Measurements from ENCODE around the gene PPM1H. TPM values are rescaled to one million over a fixed set of nuclear protein-coding genes. Genes with fewer than 3 reads are reported as not detected.

PPM1H gene
- total and polyA plus RNA-seq, 10 of the 15 experiments (the other 5 are each of a cell fraction or from before 2014, with no cell fraction given), result 0.11 to 0.83 (median 0.49) TPM

GRCh38 chr12:62916632-62917425 lies 18.1 kb downstream of the PPM1H start:
- no peak for TF ChIP-seq EGR1 (IDR thresholded peaks at IDR 0.05; ENCODE audit: borderline replicate concordance in 1 of 2, low read depth in 2 of 2, low read length in 2 of 2)
- no peak for TF ChIP-seq NR2C2 (IDR thresholded peaks at IDR 0.05; ENCODE audit: borderline replicate concordance, control insufficient read depth, insufficient read length, low read depth)
- no peak for TF ChIP-seq NKRF (conservative IDR thresholded peaks at IDR 0.05)
- TF ChIP-seq LARP7 (IDR thresholded peaks at IDR 0.05), result no peak
- TF ChIP-seq CUX1 (IDR thresholded peaks at IDR 0.05; ENCODE audit: insufficient replicate concordance, low read depth, low read length), result no peak
- TF ChIP-seq ZBTB33 (IDR thresholded peaks at IDR 0.05), result no peak
- no peak for TF ChIP-seq CHD2 (IDR thresholded peaks at IDR 0.05; ENCODE audit: borderline replicate concordance, low read depth, low read length)
- no peak for TF ChIP-seq BCL3 (IDR thresholded peaks at IDR 0.05; ENCODE audit: borderline replicate concordance, insufficient read depth, low read depth, low read length, poor library complexity, severe bottlenecking)
- no peak for TF ChIP-seq SUPT20H (IDR thresholded peaks at IDR 0.05; ENCODE audit: borderline replicate concordance, control insufficient read depth, low read depth, low read length)
- no peak for TF ChIP-seq KAT2A (conservative IDR thresholded peaks at IDR 0.05; ENCODE audit: control insufficient read depth, low read depth, low read length)

More at GRCh38 chr12:62916632-62917425, 18.1 kb downstream of the PPM1H start:
- ChIA-PET RAD21 (ENCODE audit: unreplicated experiment) (no interaction called here), SMC1A (ENCODE audit: uncharacterized antibody, unreplicated experiment) (interaction anchor here (0.8 to 1.2 kb wide), 4 partner anchors 11 to 740 kb away, joined by 3 read pairs; no protein-coding TSS in a partner anchor), CTCF (interaction anchor here (0.6 to 1.4 kb wide), 2 partner anchors 13 to 158 kb away, joined by 3 read pairs; no protein-coding TSS in a partner anchor), POLR2A (interaction anchor here (0.6 to 0.7 kb wide), 2 partner anchors 23 to 94 kb away, joined by 3 read pairs; no protein-coding TSS in a partner anchor)
- H3K9me3 ChIP-seq (replicated peaks; ENCODE audit: control insufficient read depth, insufficient read depth, low read length), result no peaks in the 10 kb centered on the region
- no peaks in the 10 kb centered on the region for H4K20me1 ChIP-seq (ENCODE audit: control insufficient read depth, insufficient read depth)
- 24% methylated on average over 7 of the region's 7 CpGs for WGBS (ENCODE audit: insufficient coverage, insufficient replicate concordance, low lambda C conversion rate, missing lambda C conversion rate)
- no peak overlapping the region for H2AFZ ChIP-seq (ENCODE audit: control insufficient read depth, low read depth, low read length)
- H3K4me1 ChIP-seq (ENCODE audit: control insufficient read depth, insufficient read depth, low read length), result no peaks in the 10 kb centered on the region
- H3K9ac ChIP-seq (ENCODE audit: control insufficient read depth, insufficient read depth, low read length), result no peak overlapping the region
- H3K4me2 ChIP-seq (ENCODE audit: control insufficient read depth, insufficient read depth), result no peak overlapping the region
- no peak for ATAC-seq
- no peak for FAIRE-seq
- no peaks in the 10 kb centered on the region for H3K79me2 ChIP-seq (ENCODE audit: control insufficient read depth, insufficient read depth, low read length)
- intact Hi-C loops (cut with micrococcal nuclease; ENCODE audit: unreplicated experiment) (no loop called here), in situ Hi-C loops (cut with MboI) (no loop called here)
- H3K27ac ChIP-seq (ENCODE audit: control insufficient read depth, insufficient read depth), result no peak overlapping the region
- no peaks in the 10 kb centered on the region for H3K36me3 ChIP-seq (ENCODE audit: control insufficient read depth in 2 of 2, insufficient read depth in 2 of 2, low read length in 1 of 2)
- no TSS peak for BruUV-seq (replicated peaks)
- H3K4me3 ChIP-seq, result no peak overlapping the region
- DNase-seq (ENCODE audit: low read depth, low spot score), result no peak
- no peaks in the 10 kb centered on the region for H3K27me3 ChIP-seq (replicated peaks in 1 of 2; ENCODE audit: control insufficient read depth in 2 of 2, insufficient read depth in 2 of 2, low read length in 1 of 2)

Data from GM12878 (cell line).